Hepatocyte (in vitro differentiated cells): Measurements from ENCODE around the gene CLEC18B.
"Not testable (repeated sequence)": the region's sequence is repeated elsewhere in the genome, so short reads cannot be mapped to it uniquely, and the experiment has no call there.

Source experiments
- CTCF ChIP-seq: fragments of 200-600 bp; sonication (generic); IDR thresholded peaks from 2 replicates; pipeline ENCODE4 v1.5.1; 2016; ENCODE audit warnings: antibody characterized with exemption, mild to moderate bottlenecking; ENCODE audit not compliant: poor library complexity
- EZH2 ChIP-seq: fragments of 200-600 bp; sonication (generic); IDR thresholded peaks from 2 replicates; pipeline ENCODE4 v1.6.1; 2016; ENCODE audit warnings: antibody characterized with exemption, mild to moderate bottlenecking, borderline replicate concordance
- EZH2phosphoT487 ChIP-seq: fragments of 200-600 bp; sonication (generic); IDR thresholded peaks from one replicate; pipeline ENCODE4 v1.6.1; 2018; ENCODE audit warnings: antibody characterized with exemption, mild to moderate bottlenecking, low read depth, moderate library complexity; ENCODE audit not compliant: unreplicated experiment, severe bottlenecking

- not testable (repeated sequence) for TF ChIP-seq EZH2phosphoT487, CTCF, EZH2
Measured at GRCh38 chr16:74394131-74394530, 27.1 kb downstream of the CLEC18B start.
